PFSK-1 (cell line): ENCODE data around the gene KCNH8.

Experiments
- FOXP2 ChIP-seq: optimal IDR thresholded peaks from 2 replicates; pipeline ENCODE3; 2011; ENCODE audit warnings: borderline replicate concordance, control low read depth, inconsistent platforms; ENCODE audit not compliant: insufficient read depth; ENCODE audit errors: extremely low read length, extremely low read depth
- POLR2AphosphoS5 ChIP-seq: IDR thresholded peaks from 2 replicates; pipeline ENCODE4 v1.6.1; 2012; ENCODE audit warnings: low read depth, mild to moderate bottlenecking, control low read depth, low read length, moderate library complexity
- SIN3A ChIP-seq: IDR thresholded peaks from 2 replicates; pipeline ENCODE4 v1.6.1; 2012; ENCODE audit warnings: mild to moderate bottlenecking, low read length, moderate library complexity, borderline replicate concordance; ENCODE audit not compliant: insufficient read depth
- TAF1 ChIP-seq: IDR thresholded peaks from 2 replicates; pipeline ENCODE4 v1.6.1; 2012; ENCODE audit warnings: low read length, control low read depth, borderline replicate concordance; ENCODE audit not compliant: insufficient read depth
- TF ChIP-seq, protein P1 (sequence below), 2 experiments: IDR thresholded peaks; 2 replicates each; pipeline versions ENCODE4 v1.6.1 to v1.8.0; 2011 to 2012; ENCODE audit warnings: low read depth in 2 of 2, low read length in 2 of 2, control low read depth in 1 of 2, inconsistent platforms in 1 of 2, mild to moderate bottlenecking in 1 of 2, moderate library complexity in 1 of 2; ENCODE audit not compliant: insufficient read depth in 1 of 2

KCNH8 gene

DNA sequence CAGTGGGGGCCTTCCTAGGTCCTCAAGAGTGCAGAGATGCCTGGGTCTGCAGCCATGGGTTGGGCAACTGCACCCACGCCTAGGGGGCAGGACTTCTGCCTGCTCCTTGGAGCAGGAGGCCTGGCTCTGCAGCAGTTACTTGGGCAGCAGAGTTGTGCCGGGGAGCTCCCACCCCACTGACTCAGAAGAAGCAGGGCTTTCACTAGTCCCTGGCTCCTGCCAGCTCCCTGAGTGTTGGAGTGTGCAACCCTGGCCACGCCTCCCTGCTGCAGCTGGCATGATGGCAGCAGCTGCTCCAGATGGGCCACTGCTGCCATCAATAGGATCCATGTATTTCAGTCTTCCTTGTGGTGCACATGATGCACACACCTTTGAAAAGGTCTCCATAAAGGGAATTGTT lies 40.6 kb upstream of the KCNH8 start:
- TF ChIP-seq SIN3A (no peak), FOXP2 (no peak), TAF1 (no peak), POLR2AphosphoS5 (no peak)
- TF ChIP-seq, protein P1, sequence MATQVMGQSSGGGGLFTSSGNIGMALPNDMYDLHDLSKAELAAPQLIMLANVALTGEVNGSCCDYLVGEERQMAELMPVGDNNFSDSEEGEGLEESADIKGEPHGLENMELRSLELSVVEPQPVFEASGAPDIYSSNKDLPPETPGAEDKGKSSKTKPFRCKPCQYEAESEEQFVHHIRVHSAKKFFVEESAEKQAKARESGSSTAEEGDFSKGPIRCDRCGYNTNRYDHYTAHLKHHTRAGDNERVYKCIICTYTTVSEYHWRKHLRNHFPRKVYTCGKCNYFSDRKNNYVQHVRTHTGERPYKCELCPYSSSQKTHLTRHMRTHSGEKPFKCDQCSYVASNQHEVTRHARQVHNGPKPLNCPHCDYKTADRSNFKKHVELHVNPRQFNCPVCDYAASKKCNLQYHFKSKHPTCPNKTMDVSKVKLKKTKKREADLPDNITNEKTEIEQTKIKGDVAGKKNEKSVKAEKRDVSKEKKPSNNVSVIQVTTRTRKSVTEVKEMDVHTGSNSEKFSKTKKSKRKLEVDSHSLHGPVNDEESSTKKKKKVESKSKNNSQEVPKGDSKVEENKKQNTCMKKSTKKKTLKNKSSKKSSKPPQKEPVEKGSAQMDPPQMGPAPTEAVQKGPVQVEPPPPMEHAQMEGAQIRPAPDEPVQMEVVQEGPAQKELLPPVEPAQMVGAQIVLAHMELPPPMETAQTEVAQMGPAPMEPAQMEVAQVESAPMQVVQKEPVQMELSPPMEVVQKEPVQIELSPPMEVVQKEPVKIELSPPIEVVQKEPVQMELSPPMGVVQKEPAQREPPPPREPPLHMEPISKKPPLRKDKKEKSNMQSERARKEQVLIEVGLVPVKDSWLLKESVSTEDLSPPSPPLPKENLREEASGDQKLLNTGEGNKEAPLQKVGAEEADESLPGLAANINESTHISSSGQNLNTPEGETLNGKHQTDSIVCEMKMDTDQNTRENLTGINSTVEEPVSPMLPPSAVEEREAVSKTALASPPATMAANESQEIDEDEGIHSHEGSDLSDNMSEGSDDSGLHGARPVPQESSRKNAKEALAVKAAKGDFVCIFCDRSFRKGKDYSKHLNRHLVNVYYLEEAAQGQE (IDR thresholded peaks at IDR 0.05; ENCODE audit: insufficient read depth in 1 of 2, low read depth in 2 of 2, low read length in 2 of 2) = no peak

DNA sequence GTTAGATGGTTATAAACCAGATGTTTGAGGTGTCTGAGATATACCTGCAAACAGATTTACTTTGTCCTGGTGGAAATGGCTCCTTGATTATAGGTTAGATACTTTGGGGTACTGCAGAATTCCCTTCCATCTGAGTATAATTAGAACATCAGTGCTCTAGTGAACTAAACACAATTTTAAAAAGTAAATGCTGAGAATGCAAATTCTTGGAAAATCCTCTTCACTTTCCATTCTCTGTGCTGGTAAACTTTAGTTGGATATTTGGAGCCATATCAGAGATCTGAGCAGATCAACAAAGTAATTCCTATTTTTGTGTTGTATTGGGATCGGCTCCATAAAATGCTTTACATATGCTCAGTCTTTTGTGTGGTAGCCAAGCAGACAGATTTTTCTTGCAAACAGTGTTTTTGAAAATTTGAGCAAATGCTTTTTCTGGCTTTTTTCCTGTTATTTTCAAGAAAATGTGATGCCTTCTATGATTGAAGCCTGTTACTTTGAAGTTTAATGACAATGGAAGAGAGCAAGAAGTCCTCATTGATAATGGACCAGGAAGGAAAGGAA lies 37.9 kb upstream of the KCNH8 start:
- TF ChIP-seq, protein P1 (IDR thresholded peaks at IDR 0.05; ENCODE audit: insufficient read depth in 1 of 2, low read depth in 2 of 2, low read length in 2 of 2) = no peak
- no peak for TF ChIP-seq SIN3A

DNA sequence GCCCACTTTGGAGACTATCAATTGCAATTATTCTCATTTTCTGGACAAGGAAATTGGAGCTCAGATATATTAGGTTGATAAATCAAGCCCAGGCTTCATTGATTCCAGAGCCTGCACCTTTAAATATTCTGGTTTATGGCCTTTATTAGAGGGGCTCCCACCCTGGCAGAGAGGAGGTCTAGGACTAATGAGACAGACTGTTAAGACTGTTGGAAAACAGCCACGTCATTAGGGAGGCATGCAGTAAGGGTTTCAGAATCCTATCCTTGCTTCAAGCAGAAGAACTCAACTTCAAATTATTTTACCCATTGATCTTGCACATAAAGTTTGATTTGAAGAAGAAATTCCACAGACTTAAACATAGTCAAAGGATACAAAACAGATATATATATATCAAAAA lies 33.8 kb upstream of the KCNH8 start:
- TF ChIP-seq, protein P1 (IDR thresholded peaks at IDR 0.05; ENCODE audit: insufficient read depth in 1 of 2, low read depth in 2 of 2, low read length in 2 of 2) = no peak
- TF ChIP-seq POLR2AphosphoS5 (no peak), SIN3A (no peak), TAF1 (no peak), FOXP2 (no peak)

DNA sequence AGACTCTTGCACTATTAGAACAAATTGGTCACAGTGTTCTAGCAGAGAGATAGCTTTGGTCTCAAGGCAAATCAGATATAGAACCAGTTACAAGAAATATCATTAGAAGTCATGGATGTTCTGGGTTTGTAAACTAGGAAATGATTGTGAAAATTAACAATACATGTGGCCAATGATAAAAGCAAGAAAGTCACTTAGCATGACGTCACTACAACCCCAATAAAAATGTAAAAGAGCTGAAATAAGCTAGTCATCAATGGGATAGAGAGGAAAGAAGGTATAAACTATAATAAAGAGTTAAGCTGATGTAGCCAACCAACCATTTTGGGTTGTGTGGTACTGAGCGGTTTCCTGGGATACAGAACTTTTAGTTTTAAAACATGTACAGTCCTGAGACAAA lies 32.1 kb upstream of the KCNH8 start:
- TF ChIP-seq, protein P1 (IDR thresholded peaks at IDR 0.05; ENCODE audit: insufficient read depth in 1 of 2, low read depth in 2 of 2, low read length in 2 of 2) = no peak
- TF ChIP-seq TAF1 (no peak), SIN3A (no peak), POLR2AphosphoS5 (no peak), FOXP2 (no peak)

DNA sequence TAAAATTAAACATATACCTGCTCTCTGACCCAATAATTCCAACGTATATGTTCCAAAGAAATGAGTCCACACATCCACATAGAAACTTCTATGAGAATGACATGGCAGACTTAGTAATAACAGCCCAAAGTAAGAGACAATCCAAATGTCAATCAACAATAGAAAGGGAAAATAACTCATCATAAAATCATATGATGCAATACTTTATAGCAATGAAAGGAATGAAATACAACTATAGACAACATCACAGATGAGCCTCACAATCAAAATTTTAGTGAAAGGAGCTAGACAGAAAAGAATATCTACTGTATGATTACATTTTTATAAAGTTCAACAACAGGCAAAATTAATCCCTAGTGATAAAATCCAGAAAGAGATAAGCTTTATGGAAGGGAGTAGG lies 23.6 kb upstream of the KCNH8 start:
- TF ChIP-seq TAF1 = no peak
- TF ChIP-seq, protein P1 (IDR thresholded peaks at IDR 0.05; ENCODE audit: insufficient read depth in 1 of 2, low read depth in 2 of 2, low read length in 2 of 2) = no peak
- no peak for TF ChIP-seq SIN3A
